Gastroesophageal sphincter (tissue), 3 donors: ENCODE results near the gene APOL1.

Experiments used
- POLR2A ChIP-seq, 2 donors: fragments of 450-650 bp; IDR thresholded peaks; one replicate each; pipeline ENCODE4 v1.6.1; 2017; ENCODE audit warnings: antibody characterized with exemption in 2 of 2, mild to moderate bottlenecking in 2 of 2, moderate library complexity in 1 of 2
- POLR2AphosphoS5 ChIP-seq: sonication (generic); formaldehyde crosslinking; IDR thresholded peaks from one replicate; pipeline ENCODE4 v1.6.1; 2017; ENCODE audit warnings: antibody characterized with exemption
- TF ChIP-seq, protein P1 (sequence below), 4 experiments: fragments of 200-600 bp in 2 of 4; fragments of 450-650 bp in 2 of 4; sonication (generic) in 1 of 4; IDR thresholded peaks; one replicate each; pipeline ENCODE4 v1.5.1; 2017 to 2019; ENCODE audit warnings: antibody characterized with exemption in 4 of 4, mild to moderate bottlenecking in 2 of 4, moderate library complexity in 2 of 4

DNA sequence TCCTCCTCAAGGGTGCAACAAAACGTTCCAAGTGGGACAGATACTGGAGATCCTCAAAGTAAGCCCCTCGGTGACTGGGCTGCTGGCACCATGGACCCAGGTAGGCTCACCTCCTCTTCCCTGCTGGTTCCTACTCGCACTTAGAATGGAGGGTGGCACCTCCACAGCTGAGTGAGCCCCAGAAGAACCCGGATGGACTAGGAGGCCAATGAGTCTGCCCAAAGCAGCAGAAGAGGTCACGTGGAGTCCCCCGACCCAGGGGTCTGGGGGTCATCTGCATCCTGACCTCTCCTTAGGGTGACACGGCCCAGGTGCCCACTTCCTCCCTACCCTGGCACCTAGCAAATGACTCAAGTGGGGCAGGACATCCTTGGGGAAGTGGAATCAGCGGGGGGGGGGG is 4.4 kb downstream of the APOL1 start:
- TF ChIP-seq, protein P1, sequence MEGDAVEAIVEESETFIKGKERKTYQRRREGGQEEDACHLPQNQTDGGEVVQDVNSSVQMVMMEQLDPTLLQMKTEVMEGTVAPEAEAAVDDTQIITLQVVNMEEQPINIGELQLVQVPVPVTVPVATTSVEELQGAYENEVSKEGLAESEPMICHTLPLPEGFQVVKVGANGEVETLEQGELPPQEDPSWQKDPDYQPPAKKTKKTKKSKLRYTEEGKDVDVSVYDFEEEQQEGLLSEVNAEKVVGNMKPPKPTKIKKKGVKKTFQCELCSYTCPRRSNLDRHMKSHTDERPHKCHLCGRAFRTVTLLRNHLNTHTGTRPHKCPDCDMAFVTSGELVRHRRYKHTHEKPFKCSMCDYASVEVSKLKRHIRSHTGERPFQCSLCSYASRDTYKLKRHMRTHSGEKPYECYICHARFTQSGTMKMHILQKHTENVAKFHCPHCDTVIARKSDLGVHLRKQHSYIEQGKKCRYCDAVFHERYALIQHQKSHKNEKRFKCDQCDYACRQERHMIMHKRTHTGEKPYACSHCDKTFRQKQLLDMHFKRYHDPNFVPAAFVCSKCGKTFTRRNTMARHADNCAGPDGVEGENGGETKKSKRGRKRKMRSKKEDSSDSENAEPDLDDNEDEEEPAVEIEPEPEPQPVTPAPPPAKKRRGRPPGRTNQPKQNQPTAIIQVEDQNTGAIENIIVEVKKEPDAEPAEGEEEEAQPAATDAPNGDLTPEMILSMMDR (IDR thresholded peaks at IDR 0.05), result no peak
- TF ChIP-seq POLR2A (IDR thresholded peaks at IDR 0.05) (no peak), POLR2AphosphoS5 (no peak)
